ENCODE data around the gene ZNF561. TPM values are rescaled to one million over a fixed set of nuclear protein-coding genes. Genes with fewer than 3 reads are reported as not detected.

Gene ZNF561
- total and polyA plus RNA-seq, 9 of the 15 experiments (the other 6 are each of a cell fraction or from before 2014, with no cell fraction given), result 13.9 to 34.9 (median 23.6) TPM

- TF ChIP-seq ZNF263 (CRISPR knock-in tag; IDR thresholded peaks at IDR 0.05; ENCODE audit: borderline replicate concordance) (no peak), NR1H2 (CRISPR knock-in tag; IDR thresholded peaks at IDR 0.05) (no peak), TAF1 (IDR thresholded peaks at IDR 0.05; ENCODE audit: control insufficient read depth, extremely low read depth, insufficient read depth, low read length, severe bottlenecking) (no peak), ZBTB34 (CRISPR knock-in tag; IDR thresholded peaks at IDR 0.05) (no peak), TBP (optimal IDR thresholded peaks at IDR 0.05; ENCODE audit: low read depth, low read length) (no peak), E4F1 (CRISPR knock-in tag; IDR thresholded peaks at IDR 0.05; ENCODE audit: borderline replicate concordance) (no peak)
Observed at GRCh38 chr19:9620842-9621155, 233 bp downstream of the ZNF561 start (continued).

GRCh38 chr19:9615844-9616243, 5.2 kb downstream of the ZNF561 start:
- intact Hi-C loops (cut with micrococcal nuclease), result no loop called here
- BruUV-seq (replicated peaks), result no TSS peak
- Histone ChIP-seq H4K20me1 (replicated peaks; ENCODE audit: control insufficient read depth, insufficient read depth, low read length) (no peaks in the 10 kb centered on the region), H2AFZ (ENCODE audit: low read depth, low read length) (no peak overlapping the region), H3K9me1 (ENCODE audit: control insufficient read depth, insufficient read depth, low read length) (no peaks in the 10 kb centered on the region), H3K79me2 (ENCODE audit: control insufficient read depth, insufficient read depth, low read length) (peaks cover 17% of the 10 kb centered on the region), H3K4me1 (replicated peaks in 1 of 2; ENCODE audit: control insufficient read depth in 2 of 2, insufficient read depth in 2 of 2, low read length in 2 of 2) (no peaks in the 10 kb centered on the region; a peak in 2 of 5 replicates), H3K27me3 (ENCODE audit: control insufficient read depth in 2 of 2, insufficient read depth in 2 of 2, low read length in 2 of 2) (no peaks in the 10 kb centered on the region), H3K27ac (ENCODE audit: extremely low read depth, low read depth, low read length) (no peak overlapping the region), H3K9ac (ENCODE audit: insufficient read depth in 1 of 2, low read depth in 2 of 2, low read length in 2 of 2) (no peak overlapping the region), H3K4me2 (ENCODE audit: insufficient read depth, low read length) (no peak overlapping the region), H3K9me3 (replicated peaks; ENCODE audit: control insufficient read depth, insufficient read depth, low read depth, low read length) (peaks cover 7% of the 10 kb centered on the region), H3K36me3 (ENCODE audit: control insufficient read depth, insufficient read depth, low read length) (peaks cover 83% of the 10 kb centered on the region), H3K4me3 (no peak overlapping the region)
- ChIA-PET POLR2A (interaction anchor here (0.6 kb wide), 2 partner anchors 14 to 36 kb away, joined by 3 to 4 read pairs; no protein-coding TSS in a partner anchor), CTCF (ENCODE audit: low intra/inter-chr PET ratio) (no interaction called here)
- DNase-seq (ENCODE audit: extremely low read depth in 1 of 4, low spot score in 3 of 4), result no peak
- FAIRE-seq, result no peak
- ATAC-seq, result no peak
- in situ Hi-C loops (cut with MboI), result no loop called here
- TF ChIP-seq PRPF4 (IDR thresholded peaks at IDR 0.05; ENCODE audit: insufficient read depth, low read depth, low read length, poor library complexity, severe bottlenecking) (no peak), OTX1 (CRISPR knock-in tag; IDR thresholded peaks at IDR 0.05) (no peak), PATZ1 (CRISPR knock-in tag; IDR thresholded peaks at IDR 0.05; ENCODE audit: borderline replicate concordance) (no peak), ETV5 (CRISPR knock-in tag; IDR thresholded peaks at IDR 0.05; ENCODE audit: low read depth) (no peak), ZNF212 (CRISPR knock-in tag; IDR thresholded peaks at IDR 0.05) (no peak), BRF2 (IDR thresholded peaks at IDR 0.05; ENCODE audit: borderline replicate concordance, insufficient read depth, insufficient read length) (no peak), WHSC1 (IDR thresholded peaks at IDR 0.05; ENCODE audit: low read length) (no peak), TAF7 (tag; IDR thresholded peaks at IDR 0.05) (no peak), SIN3A (IDR thresholded peaks at IDR 0.05; ENCODE audit: borderline replicate concordance in 2 of 2, control insufficient read depth in 1 of 2, low read depth in 2 of 2, low read length in 2 of 2) (no peak)

Data from K562 (cell line).